Activated CD4-positive, alpha-beta T cell treated with anti-CD3 and anti-CD28 coated beads for 1 hour (primary cell): ENCODE measurements around the gene FILIP1.

Experiments used
- DNase-seq: peaks from one replicate; pipeline ENCODE4 v3.0.0-alpha.2; 2020

The FILIP1 gene

DNA sequence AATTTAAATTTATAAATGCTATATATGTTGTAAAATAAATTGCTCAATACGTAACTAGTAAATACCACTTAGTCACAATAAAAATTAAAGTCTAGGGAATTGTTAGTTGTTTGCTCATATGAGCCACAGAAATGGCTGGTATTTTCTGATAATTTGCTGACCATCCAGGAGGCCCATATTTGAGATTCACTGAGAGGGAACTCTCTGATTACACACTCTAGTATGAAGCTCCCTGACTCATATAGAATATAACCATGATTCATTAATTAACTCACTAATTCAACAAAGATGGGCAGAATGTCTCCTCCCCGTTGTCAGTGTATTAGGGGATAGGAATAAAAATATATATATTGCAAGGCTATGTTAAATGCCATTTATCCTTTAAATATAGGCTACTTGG lies 162.4 kb downstream of the FILIP1 start:
- no peak for DNase-seq

DNA sequence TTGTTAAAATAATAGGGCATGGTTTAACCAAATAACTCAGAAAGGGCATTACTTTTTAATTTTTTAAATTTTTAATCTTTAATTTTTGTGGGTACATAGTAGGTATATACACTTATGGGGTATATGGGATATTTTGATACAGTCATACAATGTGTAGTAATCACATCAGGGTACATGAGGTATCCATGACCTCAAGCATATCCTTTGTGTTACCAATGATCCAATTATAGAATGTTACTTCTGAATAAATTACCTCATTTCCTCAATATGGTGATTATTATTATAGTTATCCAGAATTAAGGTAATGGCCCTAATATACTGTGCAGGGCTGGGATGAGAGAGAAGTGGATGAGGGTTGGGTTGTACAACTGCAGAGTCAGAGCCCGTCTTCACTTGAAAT lies 163.9 kb downstream of the FILIP1 start:
- no peak for DNase-seq

DNA sequence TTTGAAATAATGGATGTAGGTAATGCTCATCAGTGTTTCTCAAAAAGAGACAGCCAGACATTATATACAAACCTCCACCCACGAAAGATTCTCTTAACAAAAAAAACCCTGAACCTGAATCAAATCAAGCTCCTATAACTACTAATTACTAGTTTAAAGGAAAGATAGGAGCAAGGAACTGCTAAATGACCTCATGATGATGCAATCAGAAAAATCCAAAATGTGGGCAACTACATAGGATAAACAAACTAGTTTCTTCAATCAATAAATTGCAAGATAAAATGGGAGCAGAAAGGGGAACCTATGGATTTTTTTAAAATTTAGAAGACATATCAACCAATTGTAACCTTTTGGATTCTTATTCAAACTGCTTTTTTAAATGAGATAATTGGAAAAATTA lies 165.8 kb downstream of the FILIP1 start:
- DNase-seq, result no peak

DNA sequence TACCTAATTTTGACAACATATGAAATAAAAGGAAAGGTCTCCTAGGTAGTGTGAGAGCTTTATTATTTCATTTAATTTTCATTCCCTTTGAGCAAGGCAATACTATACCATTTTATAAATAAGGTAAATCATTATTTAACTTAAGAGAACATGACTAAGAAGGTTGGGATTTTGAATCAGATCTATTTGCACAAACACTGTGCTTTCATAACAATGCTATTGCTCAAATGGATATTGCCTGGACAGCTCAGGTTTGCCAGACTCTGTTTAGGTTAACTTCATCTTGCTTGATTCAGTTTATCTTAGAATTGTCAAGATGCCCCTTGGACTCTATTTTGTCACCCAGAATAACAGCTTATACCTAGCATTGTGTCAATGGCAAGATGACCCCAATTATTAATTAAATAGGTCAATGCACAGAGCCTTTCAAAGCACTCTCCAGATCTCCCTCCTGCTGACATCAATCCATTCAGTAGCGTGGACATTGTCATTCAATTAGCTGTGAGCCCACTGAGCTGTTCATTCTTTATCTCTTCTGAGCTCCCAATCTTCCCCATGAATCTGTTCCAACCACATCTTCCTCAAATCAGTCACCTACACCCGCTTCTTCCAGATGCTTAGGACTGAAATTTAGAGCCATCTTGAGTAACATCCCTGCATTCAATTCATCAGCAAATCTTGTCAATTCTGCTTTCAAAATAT lies 166.9 kb downstream of the FILIP1 start:
- DNase-seq, result no peak

DNA sequence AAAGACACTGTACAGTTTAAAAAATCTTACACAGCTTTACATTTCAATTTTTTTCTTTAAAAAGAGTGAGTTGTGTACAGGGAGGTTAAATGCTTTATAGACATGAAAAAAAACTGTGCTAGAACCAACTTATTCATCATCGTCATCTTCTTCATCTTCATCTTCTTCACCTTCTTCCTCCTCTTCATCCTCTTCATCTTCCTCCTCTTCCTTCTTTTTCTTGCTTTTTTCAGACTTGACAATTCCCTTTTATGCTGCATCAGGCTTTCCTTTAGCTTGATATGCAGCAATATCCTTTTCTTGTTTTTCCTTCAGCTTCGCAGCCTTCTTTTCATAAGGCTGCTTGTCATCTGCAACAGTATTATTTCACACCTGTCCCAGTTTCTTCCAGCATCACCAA lies 174.7 kb downstream of the FILIP1 start:
- no peak for DNase-seq

DNA sequence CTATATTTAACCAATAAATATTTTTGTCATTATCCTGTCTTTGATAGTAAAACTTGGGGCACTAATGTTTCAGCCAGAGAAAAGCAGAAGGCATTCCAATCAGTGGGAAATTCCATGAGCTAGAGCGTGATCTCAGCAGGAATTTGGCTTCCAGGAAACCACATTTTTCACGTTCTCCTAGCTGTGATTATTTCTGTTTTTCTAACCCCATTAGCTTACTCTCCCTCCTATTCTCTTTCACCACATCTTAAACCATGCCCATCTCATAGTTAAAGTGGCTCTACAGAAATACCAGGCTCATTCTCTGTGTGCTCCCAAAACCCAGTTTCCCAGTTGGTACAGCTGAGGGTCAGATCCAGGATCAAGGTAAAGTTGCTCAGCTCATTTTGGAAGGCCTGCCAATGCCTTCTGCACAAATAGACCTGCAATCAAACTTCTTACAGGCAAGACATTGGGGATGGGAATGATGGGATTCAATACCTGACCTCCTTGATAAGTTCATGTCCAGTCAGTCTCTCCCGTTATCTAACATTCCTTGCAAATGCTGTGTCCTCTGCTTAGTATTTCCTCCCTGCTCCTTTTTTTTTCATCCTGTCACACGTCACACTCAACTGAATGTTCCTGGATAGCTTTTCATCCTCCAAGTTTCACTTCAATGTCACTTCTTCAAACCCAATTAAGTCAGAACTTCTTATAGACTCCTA lies 175.9 kb downstream of the FILIP1 start:
- no peak for DNase-seq

DNA sequence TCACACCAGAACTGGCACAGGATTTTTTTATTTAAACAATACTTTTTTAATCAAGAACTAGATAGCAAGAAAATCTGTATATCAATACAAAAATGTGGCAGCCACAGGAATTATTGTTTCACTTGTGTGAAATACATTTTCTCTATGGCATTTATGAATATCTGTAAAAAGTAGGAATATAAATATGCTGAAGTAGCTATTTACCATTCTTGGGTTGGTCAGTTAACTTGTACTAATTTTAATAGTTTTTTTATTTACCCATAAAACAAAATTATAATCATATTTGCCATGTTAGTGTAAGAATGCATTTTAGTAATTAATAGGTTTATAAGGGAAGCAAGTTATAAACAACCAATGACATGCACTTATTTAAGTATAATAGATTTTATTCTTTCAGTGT lies 177.6 kb downstream of the FILIP1 start:
- DNase-seq, result no peak

DNA sequence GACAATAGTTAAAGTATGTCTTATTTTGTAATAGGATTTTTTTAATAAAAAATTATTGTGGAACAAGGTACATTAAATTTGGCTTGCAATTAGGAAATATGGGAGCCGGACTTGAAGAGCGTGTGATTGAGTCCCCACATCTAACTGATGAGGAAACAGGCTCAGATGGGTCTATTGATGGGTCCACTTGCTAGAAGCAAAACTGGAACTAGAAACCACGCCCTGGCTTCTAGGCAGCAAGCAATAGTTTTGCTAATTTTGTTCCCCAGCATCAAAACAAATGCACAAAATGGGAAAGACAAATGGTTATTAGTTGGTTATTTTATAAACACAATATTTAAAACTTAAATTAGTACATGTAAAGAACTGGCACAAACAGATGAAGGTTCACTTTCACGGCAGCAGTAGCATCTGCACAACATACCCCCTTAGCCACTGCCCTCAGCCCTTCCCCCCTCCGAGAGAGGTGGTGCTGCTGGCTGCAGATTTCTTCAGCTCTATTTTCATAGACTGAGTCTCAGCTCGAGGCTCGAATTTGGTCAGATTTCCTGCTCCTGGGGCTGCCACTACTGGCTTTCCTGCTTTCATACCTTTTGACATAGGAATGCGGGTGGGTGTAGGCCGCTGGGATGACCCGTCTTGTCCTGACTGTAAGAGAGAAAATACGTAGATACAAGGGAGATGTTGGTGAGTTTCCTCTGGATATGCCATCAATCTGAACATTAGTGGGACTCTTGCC lies 185.2 kb downstream of the FILIP1 start:
- DNase-seq, result no peak

DNA sequence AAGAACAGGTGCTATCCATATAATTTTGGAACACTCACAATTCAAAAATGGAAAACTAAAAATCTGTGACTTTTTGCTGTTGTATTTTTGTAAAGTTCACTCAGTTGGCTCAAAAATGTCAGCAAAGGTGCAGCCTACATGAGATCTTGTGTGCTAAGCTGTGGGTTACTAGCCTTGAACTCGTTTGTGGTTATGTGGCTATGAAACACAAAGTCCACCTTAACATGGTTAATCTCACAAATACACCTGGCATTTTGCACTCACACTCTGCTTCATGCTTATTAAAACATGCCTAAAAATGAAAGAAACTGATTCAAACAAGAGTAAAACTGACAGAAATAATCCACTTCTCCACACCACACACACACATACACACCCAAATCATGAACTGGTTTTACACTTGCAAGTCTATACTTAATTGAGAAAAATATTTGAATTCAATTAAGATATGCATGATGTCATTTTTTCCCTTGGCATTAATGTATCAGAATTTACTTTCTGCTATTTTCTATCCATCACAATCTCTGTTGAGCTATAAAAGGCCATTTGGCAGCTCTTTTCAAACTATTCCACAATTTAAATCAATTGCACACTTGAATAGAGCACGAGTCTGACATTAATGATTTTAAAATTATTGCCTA lies 186.1 kb downstream of the FILIP1 start:
- no peak for DNase-seq

DNA sequence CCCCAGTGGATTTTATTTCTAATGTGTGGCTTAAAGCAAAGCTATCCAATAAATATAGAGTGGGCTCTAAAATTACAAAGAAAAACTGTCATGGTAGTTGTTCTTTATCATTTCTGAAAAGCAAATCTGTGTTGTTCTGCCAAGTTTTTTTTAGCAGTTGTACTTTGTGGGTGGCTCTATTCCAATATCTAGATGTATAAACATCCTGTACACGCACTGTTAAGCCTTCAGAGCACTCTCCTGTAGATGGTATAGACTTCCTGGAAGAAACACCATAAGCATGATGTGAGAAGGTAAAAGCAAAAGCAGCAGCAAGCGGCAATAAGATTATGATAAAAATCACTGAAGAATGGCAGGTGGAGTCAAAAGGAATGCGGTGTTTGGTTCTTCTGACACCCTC lies 187.5 kb downstream of the FILIP1 start:
- DNase-seq, result no peak

DNA sequence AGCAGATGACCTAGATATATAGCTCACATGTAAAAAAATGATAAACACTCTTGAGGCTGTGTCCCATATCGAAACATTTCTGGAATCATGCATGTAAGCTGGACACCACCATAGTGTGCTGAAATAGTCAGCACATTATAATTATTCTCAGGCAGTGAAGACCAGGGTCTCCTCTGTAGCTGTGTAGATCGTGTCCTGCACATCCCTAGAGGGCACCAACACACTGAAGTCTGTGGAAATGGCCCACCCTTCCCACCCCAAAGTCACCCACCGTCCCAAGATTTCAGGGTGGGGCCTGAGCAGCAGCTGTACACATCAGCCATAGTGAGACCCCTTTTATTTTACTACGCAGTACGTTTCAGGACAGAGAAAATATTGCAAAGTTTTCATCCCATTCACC lies 188.0 kb downstream of the FILIP1 start:
- no peak for DNase-seq

DNA sequence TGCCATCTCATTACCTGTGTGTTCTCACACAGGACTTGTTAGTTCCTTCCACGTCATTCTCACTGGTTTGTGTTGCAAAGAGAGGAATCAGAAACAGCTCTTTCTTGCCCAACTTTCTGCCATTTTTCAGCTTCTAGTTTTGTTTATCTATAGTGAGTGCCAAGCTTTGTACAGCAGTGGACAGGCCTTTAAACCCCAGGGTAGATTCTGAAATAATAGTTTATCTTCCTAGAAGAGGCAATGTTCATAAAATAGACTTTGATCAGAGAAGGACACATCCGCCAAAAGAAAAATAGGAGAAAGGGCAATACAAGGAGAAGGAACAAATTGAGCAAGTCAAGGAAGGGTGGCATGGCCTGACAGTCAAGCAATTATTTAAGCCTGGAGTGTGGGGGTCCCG lies 191.3 kb downstream of the FILIP1 start:
- no peak for DNase-seq

DNA sequence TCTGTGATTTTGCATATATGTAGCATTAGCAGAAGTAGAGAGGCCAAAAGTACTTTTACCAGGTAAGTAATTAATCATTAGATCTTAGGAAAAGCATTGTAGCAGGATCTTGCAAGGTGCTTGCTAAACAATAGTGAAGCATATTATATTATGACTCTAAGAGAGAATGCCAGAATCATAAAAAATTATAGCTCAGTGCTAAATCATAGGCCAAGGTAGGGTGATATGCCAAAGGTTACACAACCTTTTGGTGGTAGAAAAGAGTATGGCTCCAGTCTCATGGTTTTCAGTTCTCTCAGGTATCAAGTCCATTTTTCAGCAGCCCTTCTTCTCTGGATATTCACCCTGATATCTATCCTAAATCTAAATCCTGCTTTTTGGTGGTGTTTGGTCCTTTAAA lies 192.1 kb downstream of the FILIP1 start:
- DNase-seq, result no peak

DNA sequence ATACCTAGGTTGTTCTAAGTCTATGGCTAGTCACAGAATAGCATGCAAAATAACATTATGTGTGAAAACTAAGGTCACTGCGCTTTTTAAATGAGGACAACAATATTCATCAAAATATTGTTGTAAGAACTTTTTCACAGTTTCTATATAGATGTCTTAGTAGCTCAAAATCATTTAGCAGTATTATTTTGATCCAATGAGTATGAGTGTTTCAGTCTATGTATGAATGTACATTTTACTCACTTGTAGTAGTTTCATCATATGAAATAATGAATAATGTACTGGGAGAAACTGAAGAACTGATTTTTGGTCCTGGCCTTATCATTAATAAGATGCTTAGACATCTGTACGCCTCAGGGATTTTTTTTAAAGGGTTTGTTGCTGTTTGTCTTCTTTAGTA lies 192.5 kb downstream of the FILIP1 start:
- no peak for DNase-seq

DNA sequence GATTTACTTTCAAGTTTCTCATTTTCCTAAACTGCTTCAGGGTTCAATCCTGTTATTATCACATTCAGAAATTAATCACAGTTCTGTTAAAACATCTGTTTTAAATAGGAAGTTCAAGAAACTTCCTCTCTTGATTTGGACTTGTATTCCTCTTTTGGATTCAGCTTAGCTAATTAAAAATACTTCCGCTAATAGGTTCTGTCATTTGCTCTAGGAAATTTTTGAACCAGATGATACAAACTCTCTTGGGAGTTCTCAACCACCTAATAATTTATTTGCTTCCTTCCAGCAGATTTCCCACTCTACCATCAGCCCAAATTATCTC lies 193.1 kb downstream of the FILIP1 start:
- DNase-seq, result no peak

DNA sequence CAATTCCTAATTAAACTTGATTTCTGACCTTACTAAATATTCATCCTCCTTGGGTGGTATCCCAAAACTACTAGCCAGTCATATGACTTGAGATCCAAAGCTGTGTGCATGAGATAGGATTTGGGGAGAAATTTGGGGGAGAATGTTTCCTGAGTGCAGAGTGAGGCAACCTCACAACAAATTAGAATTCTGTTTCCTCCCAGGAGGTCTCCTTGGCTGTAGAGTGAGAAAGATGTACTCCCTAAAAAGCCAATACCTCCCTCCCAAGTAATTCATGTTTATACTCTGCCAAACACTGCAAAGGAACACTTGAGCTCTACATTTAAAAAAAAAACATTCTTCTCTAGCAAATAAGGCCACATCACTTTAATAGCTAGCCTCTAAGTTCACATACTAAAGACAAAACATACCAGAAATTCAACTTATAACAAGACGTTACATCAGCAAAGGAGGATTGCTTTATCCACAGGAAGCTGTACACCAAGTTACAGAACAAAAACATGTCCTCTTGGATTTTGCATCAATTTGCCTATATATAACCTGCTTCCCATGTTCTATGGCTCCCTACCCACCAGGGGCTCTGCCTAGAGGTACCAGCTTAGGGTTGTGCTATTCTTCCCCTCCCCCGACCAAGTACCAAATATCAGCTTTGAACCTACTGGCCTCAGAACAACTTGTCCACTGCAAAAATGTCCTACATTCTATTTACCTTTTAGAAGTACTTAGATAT lies 193.6 kb downstream of the FILIP1 start:
- DNase-seq, result no peak

DNA sequence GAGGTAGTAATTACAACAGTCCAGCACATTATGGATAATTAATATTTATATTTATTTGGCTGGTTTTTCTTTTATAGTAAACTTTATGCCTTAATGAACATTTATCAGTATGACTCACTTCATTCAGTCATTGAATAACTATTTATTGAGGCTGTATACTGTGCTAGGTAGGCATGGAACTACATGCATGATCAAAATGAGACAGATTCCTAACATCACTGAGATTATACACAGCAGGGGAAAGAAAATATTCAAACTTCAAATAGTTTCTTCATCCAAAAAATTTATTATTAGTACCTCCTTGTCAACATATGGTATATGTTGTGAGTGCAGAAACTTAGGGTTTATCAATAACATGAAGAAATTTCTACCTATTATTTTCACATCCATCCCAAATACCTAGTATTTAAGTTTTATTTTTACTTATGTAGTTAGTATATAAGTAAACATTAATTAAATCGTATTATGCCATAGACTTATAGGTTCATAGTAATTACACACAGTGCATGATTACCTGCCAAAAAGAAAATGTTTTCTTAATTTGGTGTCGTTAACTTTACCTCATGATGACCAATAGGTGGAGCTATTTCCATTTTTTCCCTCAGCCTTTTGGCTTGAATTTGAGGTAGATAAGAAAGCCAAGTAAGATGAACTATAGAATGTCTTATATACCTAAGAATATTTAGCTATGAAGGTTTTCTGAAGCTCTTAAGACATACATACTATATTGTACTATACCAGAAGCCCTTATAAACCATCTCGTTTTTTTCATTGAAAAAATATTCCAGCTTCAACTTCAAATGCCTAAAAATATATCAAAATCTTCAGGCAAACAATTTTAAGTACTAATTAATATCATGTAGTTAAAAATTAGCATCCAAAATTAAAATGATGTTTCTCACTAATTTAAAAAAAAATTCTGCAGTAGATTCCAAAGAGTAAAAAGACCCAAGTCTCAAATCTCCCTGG lies 196.5 kb downstream of the FILIP1 start:
- DNase-seq, result no peak

DNA sequence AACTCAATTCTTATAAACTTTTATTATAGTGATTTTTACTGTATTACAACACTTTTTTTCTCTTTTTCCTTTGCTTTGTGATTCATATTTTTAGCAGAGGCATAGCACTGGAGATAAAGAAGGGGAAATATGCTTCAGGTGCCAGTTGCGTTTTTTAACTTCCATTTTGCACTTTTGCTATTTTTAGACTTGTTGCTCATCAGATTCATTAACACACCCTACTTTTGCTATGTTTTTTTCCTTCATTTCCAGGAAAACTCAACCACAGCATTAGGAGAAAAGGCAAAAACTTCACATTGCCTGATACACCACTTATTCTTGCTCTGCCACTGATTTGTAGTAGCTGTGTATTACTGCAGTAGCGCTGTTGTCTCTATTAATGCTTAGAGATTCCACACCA lies 201.0 kb downstream of the FILIP1 start:
- DNase-seq, result no peak

DNA sequence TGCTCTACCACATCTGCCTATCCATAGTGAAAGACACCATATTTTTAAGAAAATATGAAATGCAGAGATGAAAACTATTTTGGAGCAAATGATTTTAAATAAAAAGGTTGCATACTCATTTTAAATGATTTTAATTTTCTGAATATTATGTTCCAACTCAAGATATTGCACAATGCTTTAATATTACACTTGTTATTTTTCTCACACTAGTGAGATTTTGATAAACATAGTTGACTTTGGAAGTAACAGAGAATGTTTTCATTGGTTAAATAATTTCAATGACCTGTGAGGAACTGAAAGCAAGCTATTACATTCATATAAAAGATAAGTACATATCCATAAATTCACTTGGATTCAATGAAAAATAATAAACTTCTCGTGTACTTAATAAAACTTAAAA lies 201.9 kb downstream of the FILIP1 start:
- DNase-seq, result no peak

DNA sequence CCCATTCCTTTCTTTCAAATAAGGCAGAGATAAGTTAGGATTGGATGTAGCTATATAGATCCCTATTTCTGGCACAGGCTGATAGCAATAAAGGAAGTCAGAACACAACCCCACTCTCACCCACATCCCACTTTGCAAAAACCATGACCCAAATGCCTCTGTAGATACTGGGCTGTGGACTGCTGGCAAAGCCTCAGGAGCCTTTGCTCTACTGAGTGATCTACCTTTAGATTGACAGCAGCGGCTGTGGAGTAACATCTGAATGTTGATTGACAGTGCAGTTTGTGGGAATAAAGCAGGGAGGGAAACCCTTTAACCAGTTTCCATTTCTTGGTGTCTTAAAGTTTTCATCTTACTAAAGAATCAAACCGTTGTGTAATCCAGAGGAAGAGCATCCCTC lies 202.3 kb downstream of the FILIP1 start:
- no peak for DNase-seq

DNA sequence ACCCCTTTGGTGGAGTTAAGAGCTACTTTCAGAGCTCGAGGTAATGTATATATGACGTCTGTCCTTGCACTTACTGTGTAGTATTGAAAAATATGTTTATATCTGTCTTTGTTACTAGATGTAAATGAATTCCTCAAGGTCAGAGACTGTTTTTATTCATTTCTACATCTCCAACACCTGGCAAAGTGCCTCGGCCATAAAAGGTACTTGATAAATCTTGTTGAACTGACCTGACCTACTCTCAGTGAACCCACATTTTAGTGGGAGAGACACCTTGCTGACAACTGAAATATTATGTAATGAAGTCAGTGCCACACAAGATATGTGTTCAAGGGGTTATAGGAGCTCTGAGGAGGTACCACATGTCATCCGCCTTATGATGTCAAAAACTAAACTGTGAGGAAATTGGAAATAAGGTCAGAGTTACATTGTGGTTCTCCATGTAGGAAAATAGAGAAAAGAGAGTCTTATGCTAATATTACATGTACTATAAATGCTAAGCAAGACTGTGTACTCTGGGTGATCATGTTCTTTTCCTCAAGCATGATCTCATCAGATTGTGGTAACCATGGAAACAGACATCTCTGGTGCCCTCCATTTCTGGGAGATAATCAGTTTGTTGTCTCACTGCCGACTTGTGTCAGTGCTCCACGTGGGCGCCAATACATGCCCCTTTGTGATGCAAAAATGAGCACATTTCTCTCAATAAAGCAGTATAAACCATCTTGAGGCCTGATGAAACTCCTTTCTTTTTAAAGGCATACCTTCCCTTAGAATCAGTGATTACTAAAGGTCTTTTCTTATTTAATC lies 203.3 kb downstream of the FILIP1 start:
- no peak for DNase-seq
